HepG2 (cell line): ENCODE data around the gene FSD1. TPM values are rescaled to one million over a fixed set of nuclear protein-coding genes. Genes with fewer than 3 reads are reported as not detected.

Experiments used
- ADNP ChIP-seq: sonication (generic); formaldehyde crosslinking; IDR thresholded peaks from 2 replicates; pipeline ENCODE4 v1.4.0; 2020; ENCODE audit warnings: missing genetic modification reagents
- CEBPB ChIP-seq: IDR thresholded peaks from 2 replicates; pipeline ENCODE4 v1.6.1; 2011; ENCODE audit warnings: low read depth, low read length, improper control_type of control experiment, borderline replicate concordance
- FOSL2 ChIP-seq: sonication (generic); formaldehyde crosslinking; IDR thresholded peaks from 2 replicates; pipeline ENCODE4 v1.4.0; 2020; ENCODE audit warnings: missing genetic modification reagents
- HDAC2 ChIP-seq: sonication (generic); formaldehyde crosslinking; IDR thresholded peaks from 2 replicates; pipeline ENCODE4 v1.4.0; 2020; ENCODE audit warnings: missing genetic modification reagents
- JUND ChIP-seq: sonication (generic); formaldehyde crosslinking; IDR thresholded peaks from 2 replicates; pipeline ENCODE4 v1.8.0; 2022; ENCODE audit warnings: mild to moderate bottlenecking, missing genetic modification reagents
- KLF11 ChIP-seq: IDR thresholded peaks from 2 replicates; pipeline ENCODE4 v1.6.1; 2016; ENCODE audit warnings: missing compliant biosample characterization
- MATR3 ChIP-seq: sonication (generic); formaldehyde crosslinking; IDR thresholded peaks from 2 replicates; pipeline ENCODE4 v1.4.0; 2020; ENCODE audit warnings: missing genetic modification reagents
- NAIF1 ChIP-seq: sonication (generic); formaldehyde crosslinking; IDR thresholded peaks from 2 replicates; pipeline ENCODE4 v1.5.0; 2020; ENCODE audit warnings: mild to moderate bottlenecking, missing genetic modification reagents, borderline replicate concordance
- TAF15 ChIP-seq: fragments of 200-400 bp; formaldehyde crosslinking; IDR thresholded peaks from one replicate; pipeline ENCODE4 v1.6.1; 2018; ENCODE audit warnings: mild to moderate bottlenecking, low read depth, low read length; ENCODE audit not compliant: poor library complexity, severe bottlenecking
- TGIF2 ChIP-seq: IDR thresholded peaks from 2 replicates; pipeline ENCODE4 v1.6.1; 2016; ENCODE audit warnings: control low read depth, missing compliant biosample characterization
- ZNF3 ChIP-seq: IDR thresholded peaks from 2 replicates; pipeline ENCODE4 v1.7.0; 2017; ENCODE audit warnings: inconsistent platforms
- ZNF441 ChIP-seq: sonication (generic); formaldehyde crosslinking; IDR thresholded peaks from 2 replicates; pipeline ENCODE4 v1.7.0; 2021; ENCODE audit warnings: missing genetic modification reagents, borderline replicate concordance
- ZNF709 ChIP-seq: sonication (generic); formaldehyde crosslinking; IDR thresholded peaks from 2 replicates; pipeline ENCODE4 v1.5.0; 2020; ENCODE audit warnings: mild to moderate bottlenecking, missing genetic modification reagents
- ZNF766 ChIP-seq: sonication (generic); formaldehyde crosslinking; IDR thresholded peaks from 2 replicates; pipeline ENCODE4 v1.5.0; 2020; ENCODE audit warnings: missing genetic modification reagents, borderline replicate concordance
- ZNF841 ChIP-seq: sonication (generic); formaldehyde crosslinking; IDR thresholded peaks from 2 replicates; pipeline ENCODE4 v1.8.1; 2023; ENCODE audit warnings: missing genetic modification reagents, borderline replicate concordance
- ZNF879 ChIP-seq: sonication (generic); formaldehyde crosslinking; IDR thresholded peaks from 2 replicates; pipeline ENCODE4 v1.8.1; 2023; ENCODE audit warnings: missing genetic modification reagents
- polyA plus RNA-seq, 8 experiments: library from polyadenylated mRNA; depleted of rRNA in 3 of 8; stranded (reverse) in 7 of 8; unstranded in 1 of 8; fragments of >200 nt; fragmentation: Illumina TruSeq in 4 of 8; extraction: Trizol in 4 of 8; gene quantifications; 2 replicates each; pipeline versions ENCODE4 v1.2.1 to v1.2.3, GENCODE V29; 2011 to 2016; ENCODE audit warnings: low read depth in 4 of 8, missing spikeins in 1 of 8, mixed read lengths in 1 of 8; ENCODE audit not compliant: insufficient read depth in 1 of 8
- total RNA-seq, 5 experiments: library from RNA; depleted of rRNA; stranded (reverse); fragments of >200 nt; fragmentation: Illumina TruSeq; extraction: Trizol; gene quantifications; 2 replicates each; pipeline ENCODE4 v1.2.3, GENCODE V29; 2016; ENCODE audit warnings: low read depth in 1 of 5
- TF ChIP-seq, protein P1 (sequence below): sonication (generic); formaldehyde crosslinking; IDR thresholded peaks from 2 replicates; pipeline ENCODE4 v1.4.0; 2020; ENCODE audit warnings: missing genetic modification reagents
- TF ChIP-seq, protein P2 (sequence below): sonication (generic); formaldehyde crosslinking; IDR thresholded peaks from 2 replicates; pipeline ENCODE4 v1.4.0; 2020; ENCODE audit warnings: missing genetic modification reagents, borderline replicate concordance
- TF ChIP-seq, protein P3 (sequence below): sonication (generic); formaldehyde crosslinking; IDR thresholded peaks from 2 replicates; pipeline ENCODE4 v1.5.1; 2020; ENCODE audit warnings: missing genetic modification reagents, mild to moderate bottlenecking, borderline replicate concordance
- TF ChIP-seq, protein P4 (sequence below): sonication (generic); formaldehyde crosslinking; IDR thresholded peaks from 2 replicates; pipeline ENCODE4 v1.8.0; 2022; ENCODE audit warnings: mild to moderate bottlenecking, missing genetic modification reagents, moderate library complexity

The FSD1 gene
- total and polyA plus RNA-seq, 2 of the 13 experiments (the other 11 are each of a cell fraction or from before 2014, with no cell fraction given), result 0.29 to 0.66 TPM

DNA sequence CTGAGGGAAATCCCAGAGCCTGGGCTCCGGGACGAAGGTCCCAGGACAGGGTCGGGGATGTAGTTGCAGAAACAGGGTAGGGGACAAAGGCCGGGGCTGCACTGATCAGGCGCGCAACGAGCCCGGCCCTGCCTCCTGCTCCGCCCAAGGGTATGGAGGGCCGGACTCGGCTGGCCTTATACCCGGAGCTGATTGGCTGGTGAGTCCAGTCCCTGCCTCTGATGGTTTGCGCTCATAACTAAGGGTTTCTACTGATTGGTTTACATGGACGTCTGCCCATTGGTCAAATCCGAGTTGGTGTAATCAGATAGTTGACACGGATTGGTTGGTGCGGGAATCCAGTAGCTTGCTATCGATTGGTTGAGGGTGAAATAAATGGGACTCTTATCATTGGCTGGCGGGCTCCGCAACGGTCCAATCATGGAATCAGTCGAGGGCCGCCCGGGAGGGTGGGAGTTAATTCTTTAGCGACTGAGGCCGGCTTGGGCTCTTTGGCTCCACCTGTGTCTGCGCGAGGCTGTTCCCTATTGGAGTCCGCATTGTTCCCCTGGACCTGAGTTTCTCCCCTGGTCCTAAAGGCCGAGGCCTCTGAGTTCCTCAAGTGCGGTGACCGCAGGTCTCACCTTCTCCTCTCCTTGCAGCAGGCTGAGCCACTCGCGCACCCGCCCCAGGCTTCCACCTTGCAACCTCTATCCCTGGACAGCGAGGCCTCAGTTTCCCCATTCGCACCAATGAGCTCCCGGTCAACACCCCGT lies 38.4 kb downstream of the FSD1 start (continued):
- no peak; the same call in 1 of the 2 replicates for TF ChIP-seq ZNF766 (CRISPR knock-in tag)
- TF ChIP-seq, protein P1, sequence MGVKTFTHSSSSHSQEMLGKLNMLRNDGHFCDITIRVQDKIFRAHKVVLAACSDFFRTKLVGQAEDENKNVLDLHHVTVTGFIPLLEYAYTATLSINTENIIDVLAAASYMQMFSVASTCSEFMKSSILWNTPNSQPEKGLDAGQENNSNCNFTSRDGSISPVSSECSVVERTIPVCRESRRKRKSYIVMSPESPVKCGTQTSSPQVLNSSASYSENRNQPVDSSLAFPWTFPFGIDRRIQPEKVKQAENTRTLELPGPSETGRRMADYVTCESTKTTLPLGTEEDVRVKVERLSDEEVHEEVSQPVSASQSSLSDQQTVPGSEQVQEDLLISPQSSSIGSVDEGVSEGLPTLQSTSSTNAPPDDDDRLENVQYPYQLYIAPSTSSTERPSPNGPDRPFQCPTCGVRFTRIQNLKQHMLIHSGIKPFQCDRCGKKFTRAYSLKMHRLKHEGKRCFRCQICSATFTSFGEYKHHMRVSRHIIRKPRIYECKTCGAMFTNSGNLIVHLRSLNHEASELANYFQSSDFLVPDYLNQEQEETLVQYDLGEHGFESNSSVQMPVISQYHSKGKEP, result no peak
- peak; percentile 41; the same call in 1 of the 2 replicates for TF ChIP-seq HDAC2 (CRISPR knock-in tag)
- 0 out of 2 replicates have a peak, but pooled peaks have one; percentile 20 for TF ChIP-seq JUND (CRISPR knock-in tag)
- peak; percentile 70; the same call in 1 of the 2 replicates for TF ChIP-seq ZNF709 (CRISPR knock-in tag)
- no peak for TF ChIP-seq MATR3 (CRISPR knock-in tag)
- TF ChIP-seq ZNF441 (CRISPR knock-in tag), result peak; percentile 73
- no peak for TF ChIP-seq ZNF879
- TF ChIP-seq ZNF3 (CRISPR knock-in tag), result no peak
- TF ChIP-seq, protein P2, sequence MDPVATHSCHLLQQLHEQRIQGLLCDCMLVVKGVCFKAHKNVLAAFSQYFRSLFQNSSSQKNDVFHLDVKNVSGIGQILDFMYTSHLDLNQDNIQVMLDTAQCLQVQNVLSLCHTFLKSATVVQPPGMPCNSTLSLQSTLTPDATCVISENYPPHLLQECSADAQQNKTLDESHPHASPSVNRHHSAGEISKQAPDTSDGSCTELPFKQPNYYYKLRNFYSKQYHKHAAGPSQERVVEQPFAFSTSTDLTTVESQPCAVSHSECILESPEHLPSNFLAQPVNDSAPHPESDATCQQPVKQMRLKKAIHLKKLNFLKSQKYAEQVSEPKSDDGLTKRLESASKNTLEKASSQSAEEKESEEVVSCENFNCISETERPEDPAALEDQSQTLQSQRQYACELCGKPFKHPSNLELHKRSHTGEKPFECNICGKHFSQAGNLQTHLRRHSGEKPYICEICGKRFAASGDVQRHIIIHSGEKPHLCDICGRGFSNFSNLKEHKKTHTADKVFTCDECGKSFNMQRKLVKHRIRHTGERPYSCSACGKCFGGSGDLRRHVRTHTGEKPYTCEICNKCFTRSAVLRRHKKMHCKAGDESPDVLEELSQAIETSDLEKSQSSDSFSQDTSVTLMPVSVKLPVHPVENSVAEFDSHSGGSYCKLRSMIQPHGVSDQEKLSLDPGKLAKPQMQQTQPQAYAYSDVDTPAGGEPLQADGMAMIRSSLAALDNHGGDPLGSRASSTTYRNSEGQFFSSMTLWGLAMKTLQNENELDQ (CRISPR knock-in tag), result no peak
- TF ChIP-seq TGIF2 (CRISPR knock-in tag), result peak; percentile 77
- no peak for TF ChIP-seq KLF11 (CRISPR knock-in tag)
- no peak; the same call in 1 of the 2 replicates for TF ChIP-seq NAIF1
- peak; percentile 68 for TF ChIP-seq TAF15
- peak; percentile 12; the same call in 1 of the 2 replicates for TF ChIP-seq CEBPB
- TF ChIP-seq, protein P3, sequence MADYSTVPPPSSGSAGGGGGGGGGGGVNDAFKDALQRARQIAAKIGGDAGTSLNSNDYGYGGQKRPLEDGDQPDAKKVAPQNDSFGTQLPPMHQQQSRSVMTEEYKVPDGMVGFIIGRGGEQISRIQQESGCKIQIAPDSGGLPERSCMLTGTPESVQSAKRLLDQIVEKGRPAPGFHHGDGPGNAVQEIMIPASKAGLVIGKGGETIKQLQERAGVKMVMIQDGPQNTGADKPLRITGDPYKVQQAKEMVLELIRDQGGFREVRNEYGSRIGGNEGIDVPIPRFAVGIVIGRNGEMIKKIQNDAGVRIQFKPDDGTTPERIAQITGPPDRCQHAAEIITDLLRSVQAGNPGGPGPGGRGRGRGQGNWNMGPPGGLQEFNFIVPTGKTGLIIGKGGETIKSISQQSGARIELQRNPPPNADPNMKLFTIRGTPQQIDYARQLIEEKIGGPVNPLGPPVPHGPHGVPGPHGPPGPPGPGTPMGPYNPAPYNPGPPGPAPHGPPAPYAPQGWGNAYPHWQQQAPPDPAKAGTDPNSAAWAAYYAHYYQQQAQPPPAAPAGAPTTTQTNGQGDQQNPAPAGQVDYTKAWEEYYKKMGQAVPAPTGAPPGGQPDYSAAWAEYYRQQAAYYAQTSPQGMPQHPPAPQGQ (CRISPR knock-in tag), result no peak
- TF ChIP-seq, protein P4, sequence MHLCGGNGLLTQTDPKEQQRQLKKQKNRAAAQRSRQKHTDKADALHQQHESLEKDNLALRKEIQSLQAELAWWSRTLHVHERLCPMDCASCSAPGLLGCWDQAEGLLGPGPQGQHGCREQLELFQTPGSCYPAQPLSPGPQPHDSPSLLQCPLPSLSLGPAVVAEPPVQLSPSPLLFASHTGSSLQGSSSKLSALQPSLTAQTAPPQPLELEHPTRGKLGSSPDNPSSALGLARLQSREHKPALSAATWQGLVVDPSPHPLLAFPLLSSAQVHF (CRISPR knock-in tag), result no peak
- no peak for TF ChIP-seq ZNF841 (CRISPR knock-in tag)
- no peak for TF ChIP-seq FOSL2 (CRISPR knock-in tag)
- TF ChIP-seq ADNP (CRISPR knock-in tag), result no peak
